Measurements from ENCODE around the gene KLHL25.

KLHL25 gene

GRCh38 chr15:85757939-85758654 lies 36.6 kb downstream of the KLHL25 start:
- no peak overlapping the region for H3K4me3 ChIP-seq (ENCODE audit: low read depth, low read length)
- no peak overlapping the region for H3K9ac ChIP-seq (ENCODE audit: low read depth, low read length)
- H3K9me3 ChIP-seq (ENCODE audit: control insufficient read depth, insufficient read depth, low read length): no peaks in the 10 kb centered on the region
- H3K27ac ChIP-seq (ENCODE audit: low read depth, low read length): no peak overlapping the region
- no peaks in the 10 kb centered on the region for H3K27me3 ChIP-seq (ENCODE audit: control insufficient read depth, insufficient read depth, low read length)
- H3K36me3 ChIP-seq (ENCODE audit: control insufficient read depth, insufficient read depth, low read length): peaks cover 37% of the 10 kb centered on the region; the same call in 1 of the 2 replicates
- H3K4me1 ChIP-seq (ENCODE audit: control insufficient read depth, insufficient read depth, low read length): no peaks in the 10 kb centered on the region

GRCh38 chr15:85757073-85757938 lies 37.4 kb downstream of the KLHL25 start:
- Histone ChIP-seq H3K36me3 (ENCODE audit: control insufficient read depth, insufficient read depth, low read length) (peaks cover 34% of the 10 kb centered on the region; the same call in 1 of the 2 replicates), H3K9me3 (ENCODE audit: control insufficient read depth, insufficient read depth, low read length) (no peaks in the 10 kb centered on the region), H3K9ac (ENCODE audit: low read depth, low read length) (no peak overlapping the region), H3K4me1 (ENCODE audit: control insufficient read depth, insufficient read depth, low read length) (peaks cover 6% of the 10 kb centered on the region), H3K27me3 (ENCODE audit: control insufficient read depth, insufficient read depth, low read length) (no peaks in the 10 kb centered on the region), H3K27ac (ENCODE audit: low read depth, low read length) (no peak overlapping the region), H3K4me3 (ENCODE audit: low read depth, low read length) (no peak overlapping the region)

DNA sequence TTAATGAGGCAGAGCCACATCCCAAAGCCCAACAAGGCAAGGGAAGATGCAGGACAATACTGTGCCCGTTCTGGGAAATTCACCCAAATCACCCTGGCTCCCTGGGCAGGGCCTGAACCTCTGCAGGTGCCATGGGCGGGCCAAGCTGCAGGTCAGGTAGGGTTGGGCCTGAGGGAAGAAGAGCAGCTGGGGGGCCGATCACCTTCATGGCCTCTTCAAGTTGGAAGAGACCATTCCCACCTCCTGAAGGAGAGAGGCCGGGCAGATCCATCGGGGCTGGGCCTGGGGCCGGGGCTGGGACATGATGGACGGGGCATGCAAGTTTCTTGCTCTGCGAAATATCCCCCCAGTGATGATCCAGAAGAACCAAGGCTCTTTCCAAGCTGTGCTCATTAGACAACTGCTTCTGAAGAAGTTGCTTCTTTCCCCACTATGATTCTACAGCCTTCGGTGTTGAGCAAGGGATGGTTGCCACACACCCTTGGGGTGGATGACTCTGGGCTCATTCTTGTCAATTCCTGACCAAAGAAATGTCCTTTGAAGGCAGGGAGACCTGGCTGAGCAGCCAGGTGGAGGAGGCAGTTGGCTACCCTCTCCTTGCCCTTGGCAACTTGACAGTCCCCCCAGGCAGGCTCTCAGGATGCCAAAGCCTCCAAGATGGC lies 38.2 kb downstream of the KLHL25 start:
- Histone ChIP-seq H3K4me1 (ENCODE audit: control insufficient read depth, insufficient read depth, low read length) (peaks cover 13% of the 10 kb centered on the region), H3K27me3 (ENCODE audit: control insufficient read depth, insufficient read depth, low read length) (no peaks in the 10 kb centered on the region), H3K9me3 (ENCODE audit: control insufficient read depth, insufficient read depth, low read length) (no peaks in the 10 kb centered on the region), H3K4me3 (ENCODE audit: low read depth, low read length) (no peak overlapping the region), H3K9ac (ENCODE audit: low read depth, low read length) (no peak overlapping the region), H3K36me3 (ENCODE audit: control insufficient read depth, insufficient read depth, low read length) (peaks cover 34% of the 10 kb centered on the region; the same call in 1 of the 2 replicates), H3K27ac (ENCODE audit: low read depth, low read length) (no peak overlapping the region)

- no peaks in the 10 kb centered on the region for H3K27me3 ChIP-seq (ENCODE audit: control insufficient read depth, insufficient read depth, low read length)
- H3K9me3 ChIP-seq (ENCODE audit: control insufficient read depth, insufficient read depth, low read length): no peaks in the 10 kb centered on the region
- peaks cover 18% of the 10 kb centered on the region for H3K4me1 ChIP-seq (ENCODE audit: control insufficient read depth, insufficient read depth, low read length)
- H3K9ac ChIP-seq (ENCODE audit: low read depth, low read length): no peak overlapping the region
- peaks cover 34% of the 10 kb centered on the region; the same call in 1 of the 2 replicates for H3K36me3 ChIP-seq (ENCODE audit: control insufficient read depth, insufficient read depth, low read length)
- no peak overlapping the region for H3K27ac ChIP-seq (ENCODE audit: low read depth, low read length)
- H3K4me3 ChIP-seq (ENCODE audit: low read depth, low read length): no peak overlapping the region
Measured at GRCh38 chr15:85755942-85756341, 38.8 kb downstream of the KLHL25 start.

- Histone ChIP-seq H3K27ac (ENCODE audit: low read depth, low read length) (no peak overlapping the region), H3K4me1 (ENCODE audit: control insufficient read depth, insufficient read depth, low read length) (peaks cover 22% of the 10 kb centered on the region), H3K27me3 (ENCODE audit: control insufficient read depth, insufficient read depth, low read length) (no peaks in the 10 kb centered on the region), H3K4me3 (ENCODE audit: low read depth, low read length) (no peak overlapping the region), H3K9ac (ENCODE audit: low read depth, low read length) (no peak overlapping the region), H3K9me3 (ENCODE audit: control insufficient read depth, insufficient read depth, low read length) (no peaks in the 10 kb centered on the region), H3K36me3 (ENCODE audit: control insufficient read depth, insufficient read depth, low read length) (peaks cover 34% of the 10 kb centered on the region; the same call in 1 of the 2 replicates)
Measured at GRCh38 chr15:85755471-85755870, 39.3 kb downstream of the KLHL25 start.

- no peaks in the 10 kb centered on the region for H3K27me3 ChIP-seq (ENCODE audit: control insufficient read depth, insufficient read depth, low read length)
- no peaks in the 10 kb centered on the region for H3K9me3 ChIP-seq (ENCODE audit: control insufficient read depth, insufficient read depth, low read length)
- no peak overlapping the region for H3K27ac ChIP-seq (ENCODE audit: low read depth, low read length)
- peaks cover 26% of the 10 kb centered on the region for H3K4me1 ChIP-seq (ENCODE audit: control insufficient read depth, insufficient read depth, low read length)
- H3K4me3 ChIP-seq (ENCODE audit: low read depth, low read length): no peak overlapping the region
- peaks cover 29% of the 10 kb centered on the region; the same call in 1 of the 2 replicates for H3K36me3 ChIP-seq (ENCODE audit: control insufficient read depth, insufficient read depth, low read length)
- H3K9ac ChIP-seq (ENCODE audit: low read depth, low read length): no peak overlapping the region
Measured at GRCh38 chr15:85754989-85755388, 39.7 kb downstream of the KLHL25 start.

DNA sequence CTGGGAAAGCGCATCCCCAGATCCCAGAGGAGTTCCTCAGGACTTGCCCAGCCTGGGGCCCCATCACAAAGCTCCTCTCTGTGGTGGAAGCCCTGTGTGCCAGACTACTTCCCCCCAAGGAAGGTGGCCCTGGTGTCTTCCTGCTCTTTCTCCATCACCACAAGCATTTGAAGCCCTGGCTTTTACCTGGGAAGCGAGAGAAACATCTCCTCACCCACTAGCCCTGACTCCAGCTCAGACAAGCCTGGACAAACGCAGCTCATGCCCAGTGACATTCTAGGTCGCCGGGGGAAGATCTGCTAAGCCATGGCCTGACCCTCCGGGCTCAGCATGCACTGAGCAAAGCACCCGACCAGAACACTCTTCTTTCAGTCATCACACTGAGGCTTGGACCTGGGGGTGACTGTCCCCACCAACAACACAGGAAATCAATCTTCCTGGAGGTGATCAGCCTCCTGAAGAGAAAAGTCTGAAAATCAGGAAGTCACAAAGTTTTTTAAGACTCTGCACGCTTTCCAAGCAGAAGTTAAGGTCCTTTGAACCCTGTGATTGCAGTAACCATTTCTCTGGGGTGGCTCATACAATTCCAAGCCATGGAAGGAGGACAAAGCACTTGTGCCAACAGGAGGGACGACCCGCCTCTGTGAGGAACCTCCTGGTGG lies 40.8 kb downstream of the KLHL25 start:
- Histone ChIP-seq H3K36me3 (ENCODE audit: control insufficient read depth, insufficient read depth, low read length) (peaks cover 23% of the 10 kb centered on the region; the same call in 1 of the 2 replicates), H3K27ac (ENCODE audit: low read depth, low read length) (no peak overlapping the region), H3K9me3 (ENCODE audit: control insufficient read depth, insufficient read depth, low read length) (no peaks in the 10 kb centered on the region), H3K4me3 (ENCODE audit: low read depth, low read length) (no peak overlapping the region), H3K4me1 (ENCODE audit: control insufficient read depth, insufficient read depth, low read length) (peaks cover 35% of the 10 kb centered on the region), H3K27me3 (ENCODE audit: control insufficient read depth, insufficient read depth, low read length) (no peaks in the 10 kb centered on the region), H3K9ac (ENCODE audit: low read depth, low read length) (no peak overlapping the region)

DNA sequence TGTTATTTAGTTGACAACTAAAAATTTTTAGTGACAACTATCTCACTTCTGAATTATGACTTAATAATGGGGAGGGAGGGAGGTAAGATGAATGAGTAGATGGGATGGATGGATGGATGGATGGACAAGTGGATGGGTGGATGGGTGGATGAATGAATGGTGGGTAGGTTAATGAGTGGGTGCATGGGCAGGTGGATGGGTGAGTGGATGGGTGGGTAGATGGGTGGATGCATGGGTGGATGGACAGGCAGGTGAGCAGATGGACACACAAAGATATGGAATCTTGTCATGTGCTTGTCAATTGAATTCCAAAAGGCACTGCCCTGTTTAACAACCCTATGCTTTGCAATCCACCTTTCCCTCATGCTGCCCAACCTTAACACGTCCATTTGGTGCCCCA lies 41.5 kb downstream of the KLHL25 start:
- Histone ChIP-seq H3K4me1 (ENCODE audit: control insufficient read depth, insufficient read depth, low read length) (peaks cover 40% of the 10 kb centered on the region), H3K9me3 (ENCODE audit: control insufficient read depth, insufficient read depth, low read length) (no peaks in the 10 kb centered on the region), H3K4me3 (ENCODE audit: low read depth, low read length) (no peak overlapping the region), H3K27ac (ENCODE audit: low read depth, low read length) (no peak overlapping the region), H3K36me3 (ENCODE audit: control insufficient read depth, insufficient read depth, low read length) (peaks cover 17% of the 10 kb centered on the region; the same call in 1 of the 2 replicates), H3K27me3 (ENCODE audit: control insufficient read depth, insufficient read depth, low read length) (no peaks in the 10 kb centered on the region), H3K9ac (ENCODE audit: low read depth, low read length) (no peak overlapping the region)

GRCh38 chr15:85752491-85752961 lies 42.2 kb downstream of the KLHL25 start:
- no peaks in the 10 kb centered on the region for H3K9me3 ChIP-seq (ENCODE audit: control insufficient read depth, insufficient read depth, low read length)
- H3K36me3 ChIP-seq (ENCODE audit: control insufficient read depth, insufficient read depth, low read length): peaks cover 17% of the 10 kb centered on the region; the same call in 1 of the 2 replicates
- no peak overlapping the region for H3K4me3 ChIP-seq (ENCODE audit: low read depth, low read length)
- H3K4me1 ChIP-seq (ENCODE audit: control insufficient read depth, insufficient read depth, low read length): peaks cover 45% of the 10 kb centered on the region
- no peak overlapping the region for H3K9ac ChIP-seq (ENCODE audit: low read depth, low read length)
- H3K27ac ChIP-seq (ENCODE audit: low read depth, low read length): peak overlapping the region; percentile 87
- no peaks in the 10 kb centered on the region for H3K27me3 ChIP-seq (ENCODE audit: control insufficient read depth, insufficient read depth, low read length)

DNA sequence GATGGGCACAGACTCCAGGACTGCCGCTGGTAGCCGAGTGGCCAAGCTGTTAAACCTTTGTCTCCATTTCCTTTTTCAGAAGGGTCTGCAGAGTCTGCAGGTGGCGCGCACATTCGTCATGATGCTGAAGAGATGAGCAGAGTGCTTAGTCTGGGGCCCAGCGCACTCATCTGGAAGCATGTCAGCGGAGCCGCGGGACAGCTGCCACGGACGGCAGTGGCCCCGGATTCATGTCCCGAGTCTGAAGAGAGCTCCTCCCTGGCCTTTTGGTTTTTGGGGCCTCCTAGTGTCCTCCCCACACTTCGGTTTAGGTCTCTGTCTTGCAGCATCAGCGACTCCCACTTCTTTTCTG lies 42.6 kb downstream of the KLHL25 start:
- peak overlapping the region; percentile 42; the same call in 1 of the 2 replicates for H3K4me3 ChIP-seq (ENCODE audit: low read depth, low read length)
- peaks cover 45% of the 10 kb centered on the region for H3K4me1 ChIP-seq (ENCODE audit: control insufficient read depth, insufficient read depth, low read length)
- H3K9me3 ChIP-seq (ENCODE audit: control insufficient read depth, insufficient read depth, low read length): no peaks in the 10 kb centered on the region
- peak overlapping the region; percentile 87 for H3K27ac ChIP-seq (ENCODE audit: low read depth, low read length)
- H3K9ac ChIP-seq (ENCODE audit: low read depth, low read length): no peak overlapping the region
- H3K36me3 ChIP-seq (ENCODE audit: control insufficient read depth, insufficient read depth, low read length): peaks cover 20% of the 10 kb centered on the region; the same call in 1 of the 2 replicates
- H3K27me3 ChIP-seq (ENCODE audit: control insufficient read depth, insufficient read depth, low read length): no peaks in the 10 kb centered on the region
